ENCODE data around the gene HEBP1.

DNA sequence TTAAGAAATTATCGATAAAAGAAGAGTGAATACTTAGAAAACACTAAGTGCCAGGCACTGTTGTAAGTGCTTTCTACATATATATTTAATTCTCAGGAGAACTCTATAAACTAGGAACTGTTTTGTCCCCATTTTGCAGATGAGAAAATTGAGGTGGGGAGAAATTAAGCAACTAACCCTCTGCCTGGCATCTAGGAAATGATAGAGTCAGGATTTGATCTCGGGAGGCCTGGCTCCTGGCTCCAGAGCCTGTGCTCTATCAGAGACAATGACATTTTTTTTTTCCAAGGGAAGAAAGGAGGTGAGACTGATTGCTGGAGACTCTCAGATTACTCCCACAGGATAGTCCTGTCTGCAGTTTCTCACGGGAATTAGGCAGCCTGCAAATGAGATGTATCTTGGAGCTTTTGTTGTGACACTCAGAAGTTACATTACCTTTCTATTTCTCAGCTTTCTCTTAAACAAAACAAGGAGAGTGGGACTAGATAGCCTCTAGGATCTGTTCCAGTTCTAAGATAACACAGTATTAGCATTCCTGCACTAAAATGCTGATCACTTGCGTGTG lies 42.7 kb upstream of the HEBP1 start:
- TF ChIP-seq, protein P1, sequence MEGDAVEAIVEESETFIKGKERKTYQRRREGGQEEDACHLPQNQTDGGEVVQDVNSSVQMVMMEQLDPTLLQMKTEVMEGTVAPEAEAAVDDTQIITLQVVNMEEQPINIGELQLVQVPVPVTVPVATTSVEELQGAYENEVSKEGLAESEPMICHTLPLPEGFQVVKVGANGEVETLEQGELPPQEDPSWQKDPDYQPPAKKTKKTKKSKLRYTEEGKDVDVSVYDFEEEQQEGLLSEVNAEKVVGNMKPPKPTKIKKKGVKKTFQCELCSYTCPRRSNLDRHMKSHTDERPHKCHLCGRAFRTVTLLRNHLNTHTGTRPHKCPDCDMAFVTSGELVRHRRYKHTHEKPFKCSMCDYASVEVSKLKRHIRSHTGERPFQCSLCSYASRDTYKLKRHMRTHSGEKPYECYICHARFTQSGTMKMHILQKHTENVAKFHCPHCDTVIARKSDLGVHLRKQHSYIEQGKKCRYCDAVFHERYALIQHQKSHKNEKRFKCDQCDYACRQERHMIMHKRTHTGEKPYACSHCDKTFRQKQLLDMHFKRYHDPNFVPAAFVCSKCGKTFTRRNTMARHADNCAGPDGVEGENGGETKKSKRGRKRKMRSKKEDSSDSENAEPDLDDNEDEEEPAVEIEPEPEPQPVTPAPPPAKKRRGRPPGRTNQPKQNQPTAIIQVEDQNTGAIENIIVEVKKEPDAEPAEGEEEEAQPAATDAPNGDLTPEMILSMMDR (IDR thresholded peaks at IDR 0.05): no peak
- TF ChIP-seq POLR2A (IDR thresholded peaks at IDR 0.05) (no peak), POLR2AphosphoS5 (IDR thresholded peaks at IDR 0.05) (no peak)

Measured in sigmoid colon (tissue), 4 donors.